ENCODE data around the gene SEZ6L. TPM values are rescaled to one million over a fixed set of nuclear protein-coding genes. Genes with fewer than 3 reads are reported as not detected.

Gene SEZ6L
- total RNA-seq, 1 donor from 2014 or later = 0.04 TPM

DNA sequence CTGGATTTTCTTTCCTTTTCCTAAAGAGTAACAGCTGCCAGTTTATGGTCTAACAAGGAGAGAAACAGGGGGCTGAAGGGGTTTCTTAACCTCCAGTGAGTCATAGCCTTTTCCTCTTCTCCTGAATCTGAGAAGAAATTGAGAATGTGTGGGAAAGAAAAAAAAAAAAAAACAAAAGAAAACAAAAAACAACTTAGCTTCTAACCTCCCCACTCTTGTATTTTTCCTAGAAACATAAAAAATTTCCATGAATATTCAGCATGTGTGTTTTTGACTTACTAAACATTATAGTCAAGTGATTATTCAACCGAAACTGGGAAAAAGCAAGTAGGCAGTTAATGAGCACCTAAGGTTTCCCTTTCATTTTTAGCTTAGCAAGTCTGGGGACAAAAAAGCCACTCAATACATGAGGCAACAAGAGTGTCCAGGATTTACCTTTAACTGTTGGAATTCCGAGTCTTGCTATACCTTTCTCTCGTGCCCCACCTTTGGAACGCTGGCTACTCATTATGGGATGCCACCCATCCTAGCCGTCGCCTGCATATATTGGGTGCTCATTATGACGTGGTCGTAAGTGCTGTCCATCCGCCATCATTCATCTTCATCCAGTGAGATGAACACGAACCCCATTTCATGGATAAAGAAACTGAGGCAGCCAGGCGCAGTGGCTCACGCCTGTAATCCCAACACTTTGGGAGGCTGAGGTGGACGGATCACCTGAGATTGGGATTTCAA lies 262.2 kb downstream of the SEZ6L start:
- no peak for ATAC-seq

DNA sequence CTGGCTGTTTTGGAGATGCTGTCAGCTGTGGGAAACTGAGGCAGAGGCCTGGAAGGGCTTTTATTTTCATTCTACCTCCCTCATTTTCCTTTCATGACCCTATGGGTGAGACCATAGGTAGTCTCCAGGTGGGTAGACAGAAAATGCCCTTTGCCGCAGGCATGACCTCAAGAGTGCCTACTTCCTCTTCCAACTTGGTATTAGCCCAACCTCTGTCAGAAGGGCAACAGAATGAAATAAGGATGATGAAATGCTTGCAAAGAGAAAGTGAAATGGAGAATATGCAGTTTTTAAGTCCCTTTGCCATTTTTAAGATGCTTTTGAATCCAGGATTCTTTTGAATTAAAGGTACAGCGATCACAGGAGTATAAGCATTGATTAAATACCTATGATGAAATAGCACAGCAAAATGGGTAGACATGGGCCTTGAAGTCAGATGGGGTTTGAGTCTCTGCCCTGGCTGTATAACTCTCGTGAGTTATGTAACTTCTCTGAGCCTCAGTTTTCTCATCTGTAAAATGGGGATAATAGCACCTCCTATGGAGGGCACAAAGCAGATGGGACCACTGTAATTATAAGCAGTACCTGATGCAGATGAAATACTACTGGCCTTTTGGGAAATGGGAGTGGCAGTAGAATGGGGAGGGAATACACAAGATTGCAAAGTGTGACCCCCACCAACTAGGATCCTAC lies 263.5 kb downstream of the SEZ6L start:
- ATAC-seq = no peak
